ENCODE results near the gene TACC2.

TACC2 gene

DNA sequence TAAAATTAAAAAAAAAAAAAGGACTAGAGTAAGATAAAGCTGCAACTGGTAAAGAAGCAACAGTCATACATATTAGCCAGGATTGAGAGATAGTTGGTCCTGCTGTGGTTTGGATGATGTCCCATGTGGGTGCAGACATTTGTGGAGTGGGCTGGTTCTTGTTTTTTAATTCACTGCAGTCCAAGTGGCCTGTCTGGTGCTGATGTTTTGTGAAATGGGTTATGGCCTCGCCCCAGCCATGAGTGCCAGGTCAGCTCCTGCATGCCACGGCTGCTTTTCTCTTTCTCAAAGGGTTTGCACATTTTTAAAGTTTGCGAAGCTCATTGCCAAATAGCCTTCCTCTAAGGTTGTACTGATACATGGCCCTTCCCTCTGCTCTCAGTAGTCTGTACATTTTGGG lies 268.1 kb downstream of the TACC2 start:
- TF ChIP-seq ZFP30 (CRISPR knock-in tag; IDR thresholded peaks at IDR 0.05), result no peak
- TF ChIP-seq POU6F1 (CRISPR knock-in tag; IDR thresholded peaks at IDR 0.05; ENCODE audit: borderline replicate concordance, low read depth), result no peak
- TF ChIP-seq ZNF8 (CRISPR knock-in tag; IDR thresholded peaks at IDR 0.05), result no peak
- no peak for TF ChIP-seq CREB5 (CRISPR knock-in tag; IDR thresholded peaks at IDR 0.05; ENCODE audit: low read depth)
- no peak for TF ChIP-seq OSR1 (CRISPR knock-in tag; IDR thresholded peaks at IDR 0.05)
- TF ChIP-seq CSDC2 (CRISPR knock-in tag; IDR thresholded peaks at IDR 0.05), result no peak
- no peak for TF ChIP-seq ISL1 (CRISPR knock-in tag; IDR thresholded peaks at IDR 0.05)
- no peak for TF ChIP-seq CSRNP3 (CRISPR knock-in tag; IDR thresholded peaks at IDR 0.05)
- TF ChIP-seq, protein P1, sequence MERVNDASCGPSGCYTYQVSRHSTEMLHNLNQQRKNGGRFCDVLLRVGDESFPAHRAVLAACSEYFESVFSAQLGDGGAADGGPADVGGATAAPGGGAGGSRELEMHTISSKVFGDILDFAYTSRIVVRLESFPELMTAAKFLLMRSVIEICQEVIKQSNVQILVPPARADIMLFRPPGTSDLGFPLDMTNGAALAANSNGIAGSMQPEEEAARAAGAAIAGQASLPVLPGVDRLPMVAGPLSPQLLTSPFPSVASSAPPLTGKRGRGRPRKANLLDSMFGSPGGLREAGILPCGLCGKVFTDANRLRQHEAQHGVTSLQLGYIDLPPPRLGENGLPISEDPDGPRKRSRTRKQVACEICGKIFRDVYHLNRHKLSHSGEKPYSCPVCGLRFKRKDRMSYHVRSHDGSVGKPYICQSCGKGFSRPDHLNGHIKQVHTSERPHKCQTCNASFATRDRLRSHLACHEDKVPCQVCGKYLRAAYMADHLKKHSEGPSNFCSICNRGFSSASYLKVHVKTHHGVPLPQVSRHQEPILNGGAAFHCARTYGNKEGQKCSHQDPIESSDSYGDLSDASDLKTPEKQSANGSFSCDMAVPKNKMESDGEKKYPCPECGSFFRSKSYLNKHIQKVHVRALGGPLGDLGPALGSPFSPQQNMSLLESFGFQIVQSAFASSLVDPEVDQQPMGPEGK (CRISPR knock-in tag; IDR thresholded peaks at IDR 0.05; ENCODE audit: borderline replicate concordance), result no peak
- TF ChIP-seq TSHZ2 (CRISPR knock-in tag; IDR thresholded peaks at IDR 0.05), result no peak
- no peak for TF ChIP-seq RARB (CRISPR knock-in tag; IDR thresholded peaks at IDR 0.05)
- no peak for TF ChIP-seq ZC3H10 (CRISPR knock-in tag; IDR thresholded peaks at IDR 0.05)
- no peak for TF ChIP-seq ZNF70 (CRISPR knock-in tag; IDR thresholded peaks at IDR 0.05)
- TF ChIP-seq TCF4 (CRISPR knock-in tag; IDR thresholded peaks at IDR 0.05; ENCODE audit: borderline replicate concordance), result no peak
- TF ChIP-seq PPARA (CRISPR knock-in tag; IDR thresholded peaks at IDR 0.05; ENCODE audit: borderline replicate concordance), result no peak
- TF ChIP-seq BACH2 (CRISPR knock-in tag; IDR thresholded peaks at IDR 0.05; ENCODE audit: borderline replicate concordance), result no peak
- no peak for TF ChIP-seq TOX (CRISPR knock-in tag; IDR thresholded peaks at IDR 0.05; ENCODE audit: borderline replicate concordance)
- TF ChIP-seq ZFP3 (CRISPR knock-in tag; IDR thresholded peaks at IDR 0.05), result no peak
- no peak for TF ChIP-seq ARNTL (CRISPR knock-in tag; IDR thresholded peaks at IDR 0.05; ENCODE audit: borderline replicate concordance, low read depth)
- no peak for ATAC-seq

GRCh38 chr10:122258136-122259074 lies 269.4 kb downstream of the TACC2 start:
- TF ChIP-seq ZNF70 (CRISPR knock-in tag; IDR thresholded peaks at IDR 0.05), result no peak
- TF ChIP-seq RARB (CRISPR knock-in tag; IDR thresholded peaks at IDR 0.05), result no peak
- no peak for TF ChIP-seq ZFP3 (CRISPR knock-in tag; IDR thresholded peaks at IDR 0.05)
- TF ChIP-seq SNAI2 (CRISPR knock-in tag; IDR thresholded peaks at IDR 0.05), result no peak
- TF ChIP-seq ESRRG (CRISPR knock-in tag; IDR thresholded peaks at IDR 0.05), result no peak
- no peak for TF ChIP-seq ARNTL (CRISPR knock-in tag; IDR thresholded peaks at IDR 0.05; ENCODE audit: borderline replicate concordance, low read depth)
- no peak for TF ChIP-seq ZNF8 (CRISPR knock-in tag; IDR thresholded peaks at IDR 0.05)
- TF ChIP-seq TSHZ2 (CRISPR knock-in tag; IDR thresholded peaks at IDR 0.05), result no peak
- ATAC-seq, result peak; percentile 48

Data from SK-N-SH treated with all-trans-retinoic acid at 6 μM for 48 hours (cell line).